KBM-7 (cell line): ENCODE data around the gene BPHL.
"Not testable (repeated sequence)": the region's sequence is repeated elsewhere in the genome, so short reads cannot be mapped to it uniquely, and the experiment has no call there.

Experiments used
- DNase-seq: peaks from one replicate; pipeline ENCODE4 v3.0.0-alpha.2; 2015
- in situ Hi-C: fragments of 300-500 bp; cut with MboI; formaldehyde crosslinking; loops from 2 replicates; pipeline ENCODE4 v1.14.3; 2020; ENCODE audit warnings: low sequenced_read_pairs, low pct_unique_long_range_greater_than_20kb, mixed read lengths

The BPHL gene

DNA sequence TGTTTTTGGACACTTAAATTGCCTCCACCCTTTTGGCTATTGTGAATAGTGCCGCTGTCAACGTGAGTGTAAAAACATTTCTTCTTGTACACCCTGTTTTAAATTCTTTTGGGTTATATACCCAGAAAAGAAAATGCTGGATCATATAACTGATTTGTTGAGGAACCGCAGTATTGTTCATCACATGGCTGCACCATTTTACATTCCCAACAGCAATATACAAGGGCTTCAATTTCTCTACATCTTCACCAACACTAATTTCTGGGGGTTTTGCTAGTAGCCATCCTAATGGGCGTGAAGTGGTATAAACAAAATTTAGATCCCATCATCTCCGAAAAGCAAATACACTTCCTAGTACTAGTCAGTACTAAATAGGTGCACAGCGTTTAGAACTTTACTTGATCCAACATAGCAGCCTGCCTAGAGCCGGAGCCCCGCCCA, 579 bp upstream of the BPHL start:
- DNase-seq, result no peak
- in situ Hi-C loops, result no loop called here

DNA sequence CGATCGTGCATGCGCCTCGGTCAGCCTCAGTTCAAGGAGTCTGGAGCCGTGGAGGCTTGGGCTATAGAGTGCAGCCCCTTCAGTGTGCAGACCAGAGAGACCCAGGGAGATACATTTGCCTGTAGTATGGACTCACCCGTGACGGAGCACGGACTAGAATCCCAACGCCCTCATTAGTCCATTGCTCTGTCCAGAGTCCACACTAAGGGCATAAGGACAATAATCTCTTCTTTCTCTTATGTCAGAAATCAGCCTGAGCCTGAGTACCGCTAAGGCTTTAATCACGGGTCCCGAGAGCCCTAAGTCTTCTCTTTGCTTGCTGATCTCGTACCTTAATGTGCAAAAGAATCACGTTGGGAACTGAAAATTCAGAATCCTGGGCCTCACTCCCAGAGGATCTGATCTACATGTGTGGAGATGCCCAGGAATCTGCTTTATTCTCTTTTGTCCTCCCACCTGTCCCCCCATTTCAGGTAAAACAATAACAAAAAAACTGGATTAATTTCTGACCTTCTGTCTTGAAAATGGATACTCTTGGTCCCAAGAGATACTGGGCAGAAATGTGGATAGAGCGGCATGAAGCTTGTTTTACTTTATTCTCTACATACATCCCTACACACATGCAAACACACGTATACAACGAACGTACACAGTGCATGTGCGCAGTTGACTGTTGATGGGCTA, 671 bp downstream of the BPHL start:
- DNase-seq, result no peak
- in situ Hi-C loops, result no loop called here

DNA sequence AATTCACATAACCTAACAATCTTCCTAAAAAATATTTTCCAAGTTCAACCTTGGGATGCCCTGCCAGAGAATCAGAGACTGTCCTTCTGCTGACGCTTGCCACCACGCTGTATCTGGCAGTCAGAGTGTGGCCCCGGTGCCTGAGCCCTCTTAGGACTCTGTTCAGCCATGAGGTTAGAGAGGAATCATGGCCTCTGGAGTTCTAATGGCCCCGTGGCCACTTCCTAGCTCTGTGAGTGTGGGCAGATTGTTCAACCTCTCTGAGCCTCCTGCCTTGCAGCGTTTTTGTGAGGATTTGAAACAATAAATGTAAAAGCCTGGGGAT, 2.2 kb downstream of the BPHL start:
- in situ Hi-C loops, result loop anchor here (10.0 kb wide), 1 partner anchor 134 kb away; the partner anchor contains the start of gene PSMG4
- DNase-seq, result no peak

DNA sequence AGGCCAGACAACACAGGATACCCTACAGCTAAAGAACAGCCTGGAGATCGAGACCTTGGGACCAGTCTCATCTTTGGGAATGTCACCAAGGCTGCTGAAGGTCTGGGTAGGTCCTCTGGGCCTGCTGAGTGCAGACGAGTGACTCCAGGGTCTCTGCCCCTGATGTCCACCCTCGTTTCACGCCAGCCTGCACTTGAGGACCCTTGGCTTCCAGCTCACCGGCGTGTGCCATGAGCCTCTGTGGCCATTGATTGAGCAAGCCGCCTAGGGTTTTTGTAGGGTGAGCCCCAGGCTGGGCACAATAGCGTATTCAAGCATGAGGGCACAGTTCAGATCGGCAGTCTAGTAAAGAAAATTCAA, 4.3 kb downstream of the BPHL start:
- in situ Hi-C loops, result loop anchor here (10.0 kb wide), 1 partner anchor 132 kb away; the partner anchor contains the start of gene PSMG4

DNA sequence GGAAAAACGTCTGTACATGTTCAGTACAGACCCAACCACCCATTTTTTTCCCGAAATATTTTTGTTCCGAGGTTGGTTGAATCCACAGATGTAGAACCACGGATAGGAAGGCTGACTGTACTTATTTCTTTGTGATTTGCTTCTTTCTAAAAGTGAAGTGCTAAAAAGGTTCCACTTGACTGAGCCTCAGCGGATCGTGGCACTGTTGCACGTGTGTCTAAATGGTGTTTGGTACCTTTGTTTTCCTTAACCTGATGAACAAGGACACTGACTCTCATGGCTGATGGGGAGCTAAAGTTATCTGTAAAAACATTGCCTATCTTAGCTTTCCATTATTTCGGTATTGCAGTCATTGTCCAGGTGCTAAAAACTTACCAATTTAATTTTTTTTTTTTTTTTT, 6.2 kb downstream of the BPHL start:
- in situ Hi-C loops, result loop anchor here (10.0 kb wide), 1 partner anchor 130 kb away; the partner anchor contains the start of gene PSMG4
- no peak for DNase-seq

More for the DNA sequence above, 4.3 kb downstream of the BPHL start:
- no peak for DNase-seq

DNA sequence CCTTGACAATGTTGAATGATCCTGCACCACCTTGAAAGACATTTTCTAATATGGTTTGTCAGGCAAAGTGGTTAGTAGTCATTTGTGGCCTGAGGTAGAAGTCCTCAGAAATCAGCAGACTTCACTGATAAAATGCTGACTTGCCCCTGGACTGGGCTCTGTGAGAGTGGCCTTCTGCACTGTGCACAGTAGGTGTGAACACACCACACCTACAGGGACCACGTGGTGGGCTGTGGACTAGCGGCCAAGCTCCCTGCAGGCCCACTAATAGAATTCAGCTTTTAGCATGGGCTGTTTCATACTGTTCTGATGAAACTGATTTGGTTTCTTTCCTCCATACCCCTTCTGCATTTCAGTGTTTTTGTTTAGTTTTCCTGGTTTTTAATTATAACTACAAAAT, 7.3 kb downstream of the BPHL start:
- no peak for DNase-seq
- in situ Hi-C loops, result loop anchor here (10.0 kb wide), 1 partner anchor 129 kb away; the partner anchor contains the start of gene PSMG4

DNA sequence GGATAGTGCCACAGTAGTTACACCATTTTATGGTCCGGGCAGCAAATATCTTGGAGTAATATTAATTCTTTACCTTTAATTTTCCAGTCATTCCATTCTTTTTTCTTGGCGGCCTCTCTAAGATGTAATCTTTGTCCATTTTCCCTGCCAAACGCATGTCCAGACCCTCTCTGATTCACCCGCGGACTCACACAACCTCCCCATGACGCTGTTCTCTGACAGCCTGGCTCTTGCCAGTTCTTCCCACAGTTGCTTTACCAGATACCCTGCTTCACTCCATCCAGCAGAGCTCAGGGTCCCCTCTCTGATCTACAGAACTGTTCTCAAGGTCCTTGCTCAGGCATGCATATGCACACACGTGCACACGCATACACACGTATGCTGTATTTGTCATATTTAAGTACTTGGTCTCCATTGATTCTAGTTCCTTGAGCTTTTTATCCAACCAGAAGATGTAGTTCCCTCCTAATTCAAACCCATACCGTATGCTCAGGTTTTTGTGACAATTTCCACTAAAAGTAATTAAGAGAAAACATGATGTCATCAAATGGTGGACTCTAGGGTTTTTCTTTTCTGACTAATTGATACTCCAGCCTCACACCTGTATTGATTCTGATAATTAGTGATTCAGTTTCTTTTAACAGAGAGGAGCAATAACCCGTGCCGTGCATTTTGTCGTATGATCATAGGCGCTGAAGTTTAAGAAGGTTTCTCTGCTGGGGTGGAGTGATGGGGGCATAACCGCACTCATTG, 10.0 kb downstream of the BPHL start:
- DNase-seq, result no peak
- in situ Hi-C loops, result loop anchor here (10.0 kb wide), 1 partner anchor 126 kb away; the partner anchor contains the start of gene PSMG4

DNA sequence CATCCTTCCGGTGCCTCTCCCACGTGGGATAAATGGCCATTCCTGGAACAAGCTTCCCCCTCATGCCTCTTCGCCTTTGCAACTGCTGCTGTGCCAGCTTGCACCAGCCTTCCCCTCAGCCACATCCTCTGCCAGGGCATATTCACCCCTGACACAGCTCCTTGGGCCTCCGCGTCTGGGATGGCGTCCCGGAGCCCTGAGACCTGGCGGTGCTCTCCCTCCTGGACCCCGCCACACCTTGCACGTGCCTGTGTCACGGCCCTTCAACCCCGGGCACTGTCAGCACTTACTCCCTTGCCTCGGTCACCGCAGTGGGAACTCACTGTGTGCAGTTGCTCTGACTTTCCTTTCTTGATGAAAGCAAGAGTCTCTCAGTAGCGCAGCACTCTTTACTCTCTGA, 13.2 kb downstream of the BPHL start:
- in situ Hi-C loops, result no loop called here
- no peak for DNase-seq

DNA sequence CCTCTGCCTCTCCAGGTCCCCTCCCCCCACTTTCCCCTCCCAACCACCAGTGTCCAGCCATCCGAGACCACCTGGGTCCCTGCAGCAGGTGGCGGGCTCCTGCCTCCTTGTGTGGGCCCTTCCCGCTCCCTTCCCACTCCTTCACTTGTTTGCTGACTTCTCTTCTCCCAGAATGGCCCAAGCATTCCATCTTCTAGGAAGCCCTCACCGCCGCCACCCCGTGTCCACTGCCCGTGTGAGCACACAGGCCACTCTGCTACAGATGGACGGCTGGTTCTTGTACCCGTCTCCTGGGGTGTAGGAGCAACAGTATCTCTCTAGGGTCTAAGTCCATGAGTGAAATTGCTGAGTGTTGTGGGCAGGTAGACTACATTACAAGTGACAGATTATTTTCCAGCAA, 15.0 kb downstream of the BPHL start:
- in situ Hi-C loops, result no loop called here
- DNase-seq, result no peak

DNA sequence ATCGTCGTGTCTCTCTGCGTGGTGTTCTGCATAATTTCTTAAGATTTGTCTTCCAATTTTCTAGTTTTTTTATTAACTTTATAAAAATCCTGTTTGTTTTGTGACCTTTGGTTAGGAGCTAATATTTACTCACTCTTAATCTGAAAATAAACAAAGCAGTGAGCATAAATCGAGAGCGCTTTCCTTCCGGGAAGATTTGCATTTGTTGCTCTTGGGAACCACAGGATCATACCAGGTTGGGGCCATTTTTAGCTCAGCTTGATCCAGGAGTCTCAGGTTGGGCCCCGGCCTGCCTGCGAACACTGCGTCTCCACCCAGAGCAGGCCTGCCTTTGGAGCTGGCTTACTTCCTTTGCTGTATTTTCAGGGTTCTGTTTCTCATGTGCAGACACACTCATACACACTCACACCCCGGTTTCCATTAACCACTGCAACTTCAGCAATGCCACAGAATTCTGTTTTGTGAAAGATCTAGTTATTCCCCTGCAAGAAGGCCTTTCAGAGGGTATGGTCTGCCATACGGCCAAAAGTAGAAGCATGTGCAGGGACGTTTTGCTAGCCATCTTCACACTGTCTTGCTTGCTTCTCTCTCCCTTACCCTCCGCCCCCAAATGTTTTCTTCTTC, 17.3 kb downstream of the BPHL start:
- in situ Hi-C loops, result no loop called here
- DNase-seq, result no peak

DNA sequence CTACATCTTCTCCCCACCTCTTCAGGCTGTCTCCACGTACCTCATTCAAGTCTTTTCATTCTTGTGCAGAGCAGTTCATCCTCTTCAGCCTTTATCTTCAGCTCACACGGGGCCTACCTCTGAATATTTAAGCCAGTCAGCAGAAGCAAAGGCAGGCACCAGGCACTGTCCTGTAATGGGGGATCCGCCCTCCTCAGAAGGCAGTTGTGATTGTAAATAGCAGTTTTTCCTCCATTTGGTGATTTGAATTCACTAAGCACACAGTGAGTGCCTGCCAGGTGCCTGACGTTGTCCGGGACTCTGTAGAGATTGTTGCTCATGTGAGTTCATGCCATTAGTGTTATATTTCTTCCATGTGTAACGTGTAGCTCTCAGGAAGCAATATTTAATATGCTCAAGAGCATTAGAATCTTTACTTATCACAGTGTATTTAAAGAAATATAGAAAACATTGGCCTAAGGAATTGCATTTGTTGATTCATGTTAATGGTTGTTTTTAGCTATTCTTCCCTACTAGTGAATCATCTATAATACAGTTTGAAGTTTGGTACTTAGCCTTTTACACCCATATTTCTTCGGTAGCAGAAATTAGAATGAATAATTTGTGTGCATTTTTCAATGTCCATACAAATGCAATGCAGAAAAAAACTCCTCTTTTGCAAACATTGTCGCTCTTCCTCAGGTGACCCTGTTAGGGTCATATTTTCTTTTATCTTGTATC, 17.9 kb downstream of the BPHL start:
- in situ Hi-C loops, result no loop called here
- DNase-seq, result no peak

DNA sequence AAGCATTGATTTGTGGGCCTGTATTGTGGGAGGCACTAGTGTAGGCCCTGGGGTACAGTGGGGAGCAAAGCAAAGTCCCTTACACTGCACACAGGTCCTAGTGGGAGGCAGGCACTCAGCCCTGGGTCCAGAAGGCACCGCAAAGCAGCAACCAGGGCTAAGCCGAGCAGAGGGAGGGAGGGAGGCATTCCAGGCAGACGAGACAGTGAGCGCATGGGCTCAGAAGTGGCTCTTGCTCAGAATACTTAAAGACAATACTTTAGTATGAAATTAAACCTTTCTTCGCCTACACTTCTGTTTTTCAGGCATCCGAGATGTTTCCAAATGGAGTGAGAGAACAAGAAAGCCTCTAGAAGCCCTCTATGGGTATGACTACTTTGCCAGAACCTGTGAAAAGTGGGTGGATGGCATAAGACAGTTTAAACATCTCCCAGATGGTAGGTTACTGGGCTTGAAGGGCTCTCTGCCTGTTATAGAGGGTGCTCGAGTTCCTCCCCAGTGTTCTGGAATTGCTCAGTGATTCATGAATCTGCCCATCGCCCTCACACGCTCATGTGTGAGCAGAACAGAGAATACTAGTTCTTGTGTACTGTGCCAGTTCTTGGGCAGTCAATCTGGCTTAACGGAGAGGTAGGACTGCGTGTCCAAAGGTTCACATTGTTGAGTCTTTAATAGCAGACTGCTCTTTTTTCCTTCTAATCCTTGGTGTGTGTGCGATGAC, 18.7 kb downstream of the BPHL start:
- no peak for DNase-seq
- in situ Hi-C loops, result no loop called here

DNA sequence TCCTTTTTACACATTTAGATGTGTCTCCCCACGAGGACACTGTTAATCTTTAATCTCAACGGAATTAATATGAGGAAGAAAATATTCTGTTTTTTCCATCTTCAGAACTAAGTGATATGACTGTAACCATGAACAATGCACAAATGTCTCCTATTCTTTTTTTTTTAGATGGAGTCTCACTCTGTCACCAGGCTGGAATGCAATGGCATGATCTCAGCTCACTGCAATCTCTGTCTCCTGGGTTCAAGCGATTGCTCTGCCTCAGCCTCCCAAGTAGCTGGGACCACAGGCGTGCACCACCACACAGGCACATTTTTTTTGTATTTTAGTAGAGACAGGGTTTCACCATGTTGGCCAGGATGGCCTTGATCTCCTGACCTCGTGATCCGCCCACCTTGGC, 19.4 kb downstream of the BPHL start:
- DNase-seq, in situ Hi-C loops: not testable (repeated sequence)

DNA sequence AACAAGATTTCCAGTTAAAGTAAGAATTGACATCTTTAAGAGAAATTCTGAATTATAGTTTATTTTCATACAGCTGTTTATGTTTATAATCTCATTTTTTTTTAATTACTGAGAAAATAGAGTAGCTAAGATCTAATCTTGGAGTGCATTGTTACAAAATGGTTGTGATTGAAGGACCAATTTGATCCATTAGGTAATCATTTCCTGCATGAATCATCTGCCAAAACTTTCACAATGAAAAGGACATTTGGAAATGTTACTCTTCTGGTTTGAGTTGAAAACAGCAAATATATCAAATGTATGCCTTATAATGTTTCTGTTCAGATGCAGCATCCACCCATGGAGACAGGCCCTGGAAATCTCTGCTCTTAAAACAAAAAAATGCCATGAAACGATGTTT, 19.8 kb downstream of the BPHL start:
- no peak for DNase-seq

DNA sequence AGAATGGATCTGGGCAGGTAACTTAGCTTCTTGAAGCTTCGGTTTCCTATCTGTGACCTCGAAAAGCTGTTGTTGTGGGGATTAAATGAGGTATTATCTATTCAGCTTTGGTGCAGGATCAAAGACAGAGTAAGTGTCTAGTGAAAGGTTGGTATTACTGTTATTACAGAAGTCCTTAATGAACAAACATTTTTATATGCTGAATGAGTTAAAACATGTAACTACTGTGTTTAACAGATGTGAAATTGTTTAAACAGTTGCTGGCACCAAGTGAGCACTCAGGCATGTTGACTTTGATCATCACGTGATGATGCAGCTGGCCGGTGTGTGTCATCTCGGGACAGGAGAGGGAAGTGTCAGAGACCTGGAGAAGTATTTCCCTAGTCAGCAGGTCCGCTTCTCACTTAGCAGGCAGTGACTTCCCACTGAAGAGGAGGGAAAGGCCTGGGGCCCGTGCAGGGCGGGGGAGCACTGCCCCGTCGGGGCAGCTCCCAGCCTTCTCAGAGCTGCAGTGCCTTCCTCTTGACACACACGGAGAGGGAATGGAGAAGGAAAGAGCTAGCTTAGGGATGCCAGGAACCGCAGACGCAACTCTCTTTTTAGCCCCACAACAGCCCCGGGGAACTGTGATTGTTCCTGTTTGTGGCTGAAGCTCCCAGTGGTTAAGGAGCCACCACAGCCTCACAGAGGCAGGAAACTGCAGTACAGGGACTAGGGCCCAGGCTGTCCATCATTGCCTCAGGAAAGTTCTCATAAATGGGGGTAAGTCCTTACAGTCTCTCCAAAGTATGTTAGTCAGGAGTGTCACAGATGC, 20.8 kb downstream of the BPHL start:
- DNase-seq, result peak; percentile 93

More for the DNA sequence above, 19.8 kb downstream of the BPHL start:
- in situ Hi-C loops, result no loop called here

DNA sequence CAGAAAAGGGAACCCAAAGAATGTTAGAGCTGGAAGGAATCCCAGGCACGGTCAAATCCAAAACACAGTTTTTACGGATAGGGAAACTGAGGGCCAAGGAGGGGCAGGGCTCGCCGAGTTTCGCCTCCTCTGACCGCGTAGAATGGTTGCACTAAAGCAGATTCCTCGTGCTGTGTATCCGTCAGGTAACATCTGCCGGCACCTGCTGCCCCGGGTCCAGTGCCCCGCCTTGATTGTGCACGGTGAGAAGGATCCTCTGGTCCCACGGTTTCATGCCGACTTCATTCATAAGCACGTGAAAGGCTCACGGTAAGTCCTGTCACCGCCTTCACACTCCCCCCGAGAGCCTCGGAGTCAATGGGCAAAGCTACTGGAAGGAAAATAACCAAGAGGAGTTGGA, 21.7 kb downstream of the BPHL start:
- in situ Hi-C loops, result no loop called here
- no peak for DNase-seq

More for the DNA sequence above, 20.8 kb downstream of the BPHL start:
- in situ Hi-C loops, result no loop called here

DNA sequence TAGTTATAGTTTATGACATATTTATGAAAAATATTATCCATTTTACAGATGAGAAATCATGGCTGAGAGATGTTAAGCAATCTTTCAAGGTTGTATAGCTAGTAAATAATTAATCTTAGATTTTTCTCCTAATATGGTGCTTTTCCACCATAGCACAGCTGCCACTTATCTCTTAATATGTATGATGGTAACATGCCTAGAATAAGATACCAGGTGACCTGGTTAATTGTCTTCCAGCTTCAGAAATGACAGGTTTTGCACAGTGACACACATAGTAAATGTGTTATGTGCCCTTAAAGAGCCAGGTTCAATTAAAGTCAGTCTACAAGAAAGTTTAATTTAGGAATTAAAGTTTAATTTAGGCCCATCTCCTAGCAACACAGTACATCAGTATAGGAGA, 24.0 kb downstream of the BPHL start:
- in situ Hi-C loops, result no loop called here
- no peak for DNase-seq

DNA sequence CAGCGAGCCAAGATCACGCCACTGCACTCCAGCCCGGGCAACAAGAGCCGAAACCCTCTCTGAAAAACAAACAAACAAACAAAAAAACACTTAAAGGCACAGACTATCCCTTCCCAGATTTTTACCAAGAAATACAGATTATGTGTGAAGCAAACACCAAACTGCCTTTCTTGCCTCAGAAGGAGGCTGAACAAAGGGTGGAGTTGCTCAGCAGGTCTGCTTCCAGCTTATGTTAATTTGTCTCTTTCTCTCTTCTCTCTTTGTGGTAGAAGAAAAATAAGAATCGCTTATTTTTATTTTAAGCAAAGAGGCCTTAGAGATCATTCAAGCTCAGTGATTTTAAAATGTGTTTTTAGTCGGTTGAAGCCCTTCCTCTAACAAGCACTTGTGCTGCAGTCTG, 24.6 kb downstream of the BPHL start:
- no peak for DNase-seq

More for the DNA sequence above, 24.6 kb downstream of the BPHL start:
- in situ Hi-C loops, result no loop called here
